ENCODE results near the gene KIF4A.
A peak's percentile ranks its signal among the peaks of the same experiment; 100 is the strongest.

The KIF4A gene

DNA sequence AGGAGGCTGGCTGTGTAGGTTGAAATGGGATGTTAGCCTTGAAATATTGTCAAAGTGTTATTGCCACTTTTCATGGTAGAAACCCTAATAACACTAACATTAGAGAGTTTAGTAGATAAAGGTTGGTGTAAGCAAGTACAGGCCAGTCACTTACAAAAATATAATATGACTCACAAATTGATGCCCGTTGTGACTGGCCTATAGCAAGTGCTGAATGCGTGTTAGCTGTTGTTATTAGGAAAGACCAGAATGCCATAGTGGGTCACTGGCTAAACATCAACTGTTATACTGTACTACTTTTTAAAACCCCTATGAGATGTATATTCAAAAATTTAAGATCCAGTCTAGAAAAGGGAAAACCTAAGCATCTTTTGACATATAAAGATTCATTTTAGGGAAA is 112.8 kb downstream of the KIF4A start:
- no peak for DNase-seq

DNA sequence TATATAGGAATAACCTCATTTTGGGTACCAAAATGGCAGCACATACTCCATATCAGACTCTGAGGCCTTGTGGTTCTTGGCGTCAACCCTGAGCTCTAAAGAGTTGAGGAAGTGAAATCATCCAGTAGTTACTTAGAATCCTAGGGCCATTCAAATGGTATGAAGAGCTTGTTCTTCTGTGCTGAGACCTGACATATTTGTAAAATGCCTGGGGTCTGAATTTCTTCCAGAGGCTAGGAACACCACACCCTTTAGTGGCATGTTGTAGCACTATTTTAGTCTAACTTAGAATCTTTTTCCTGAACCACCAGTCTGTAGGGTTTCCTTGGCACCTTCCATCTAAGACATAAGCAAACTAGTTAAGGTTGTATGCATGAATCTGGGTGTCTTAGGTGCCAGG is 115.1 kb downstream of the KIF4A start:
- no peak for DNase-seq

GRCh38 chrX:70410921-70411320 is 121.0 kb downstream of the KIF4A start:
- DNase-seq, result no peak

- no peak for DNase-seq
Measured at GRCh38 chrX:70411475-70411874, 121.6 kb downstream of the KIF4A start.

- DNase-seq, result no peak
Measured at GRCh38 chrX:70421618-70422017, 131.7 kb downstream of the KIF4A start.

DNA sequence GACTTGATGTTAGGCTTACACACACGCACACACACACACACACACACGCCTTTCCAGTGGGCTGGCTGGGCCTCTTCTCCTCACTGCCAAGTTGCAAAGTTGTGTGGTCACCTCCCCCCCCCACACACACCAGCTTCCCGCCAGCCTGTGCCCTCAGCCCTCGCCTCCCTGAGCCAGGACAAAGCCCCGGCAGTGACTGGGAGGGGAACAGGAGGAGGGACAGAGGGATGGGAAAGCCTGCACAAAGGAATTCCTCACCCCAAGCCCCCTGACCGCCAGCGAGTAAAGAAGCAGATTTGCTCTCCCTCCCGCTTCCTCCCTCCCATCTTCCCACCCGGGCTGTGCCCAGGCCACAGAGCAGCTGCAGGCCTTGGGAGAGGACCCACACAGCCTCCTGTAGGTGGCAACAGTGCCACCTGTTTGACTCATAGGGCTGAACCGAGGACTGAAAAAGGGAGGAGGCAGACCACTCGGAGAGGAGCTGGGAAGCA is 133.0 kb downstream of the KIF4A start, which contains the start of gene GDPD2:
GDPD2 (plus strand) TSS at position 464 of the 491 bp plus-strand sequence. CDS start 1,671 bp downstream, outside the sequence.
- no peak for DNase-seq

DNA sequence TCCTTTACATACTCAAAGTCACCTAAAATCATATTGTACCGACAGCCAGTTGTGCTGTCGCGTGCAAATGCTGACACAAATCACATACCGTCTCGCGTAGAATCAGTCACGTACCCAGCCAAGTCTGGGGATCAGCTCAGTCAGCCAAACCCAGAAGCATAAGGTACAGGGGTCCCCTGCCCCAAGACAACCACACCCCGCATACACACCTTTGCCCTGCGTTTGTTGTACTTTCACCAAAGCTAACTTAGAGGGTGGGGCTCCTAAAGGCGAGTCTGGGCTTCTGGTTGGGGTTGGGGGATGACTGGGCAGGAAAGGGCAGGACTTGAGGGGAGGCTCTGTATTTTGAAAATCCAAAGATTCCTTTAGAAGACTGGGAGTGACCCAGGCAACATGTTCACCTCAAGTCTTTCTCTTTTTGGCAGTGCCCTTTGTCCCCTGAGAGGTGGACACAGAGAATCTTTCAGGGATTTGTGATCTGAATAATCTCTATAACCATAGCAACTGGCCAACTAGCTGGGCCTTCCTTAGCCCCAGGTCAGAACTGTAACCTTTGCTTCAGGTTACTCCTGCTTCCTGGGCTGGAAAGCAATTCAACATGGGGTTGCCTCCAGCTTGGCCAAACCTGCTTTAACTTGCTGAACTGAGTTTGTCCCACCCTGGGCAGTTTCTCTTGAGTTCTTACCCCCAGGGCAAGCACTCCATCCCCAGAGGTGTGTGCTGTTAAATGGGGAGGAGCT is 134.2 kb downstream of the KIF4A start:
- DNase-seq, result no peak

DNA sequence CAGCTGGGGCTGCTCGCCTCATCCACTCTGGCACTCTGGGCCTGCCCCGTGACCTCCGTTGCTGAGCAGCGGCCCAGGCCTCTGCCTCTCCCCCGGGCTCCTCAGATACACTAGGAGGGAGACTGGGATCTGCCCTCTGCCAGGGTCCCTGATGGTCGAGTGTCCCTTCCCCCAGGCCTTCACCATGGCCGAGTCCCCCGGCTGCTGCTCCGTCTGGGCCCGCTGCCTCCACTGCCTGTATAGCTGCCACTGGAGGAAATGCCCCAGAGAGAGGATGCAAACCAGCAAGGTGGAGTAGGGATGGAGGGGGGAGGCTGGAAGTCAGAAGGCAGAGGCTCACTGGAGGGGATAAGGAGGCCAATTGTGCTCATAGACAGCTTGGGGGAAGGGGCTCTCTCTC is 134.9 kb downstream of the KIF4A start:
- DNase-seq, result no peak

- DNase-seq, result no peak
Measured at GRCh38 chrX:70426286-70427278, 136.7 kb downstream of the KIF4A start.

GRCh38 chrX:70427365-70427764 is 137.5 kb downstream of the KIF4A start:
- DNase-seq, result no peak

DNA sequence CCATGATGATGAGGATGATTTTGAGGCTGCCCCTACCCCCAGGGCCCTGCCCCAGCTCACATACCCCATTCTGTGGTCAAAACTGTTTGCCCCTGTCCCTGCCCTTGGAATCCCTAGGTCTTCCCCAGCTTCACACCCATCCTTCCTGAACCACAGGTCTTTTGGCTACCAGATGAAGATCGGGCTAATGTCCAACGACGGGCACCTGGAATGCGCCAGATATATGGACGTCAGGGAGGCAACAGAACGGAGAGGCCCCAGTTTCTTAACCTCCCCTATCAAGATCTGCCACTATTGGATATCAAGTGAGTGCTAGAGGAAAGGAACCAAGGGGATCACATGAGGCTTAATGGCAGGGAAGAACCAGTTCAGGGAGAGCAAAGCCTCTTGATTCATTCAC is 139.9 kb downstream of the KIF4A start:
- no peak for DNase-seq

DNA sequence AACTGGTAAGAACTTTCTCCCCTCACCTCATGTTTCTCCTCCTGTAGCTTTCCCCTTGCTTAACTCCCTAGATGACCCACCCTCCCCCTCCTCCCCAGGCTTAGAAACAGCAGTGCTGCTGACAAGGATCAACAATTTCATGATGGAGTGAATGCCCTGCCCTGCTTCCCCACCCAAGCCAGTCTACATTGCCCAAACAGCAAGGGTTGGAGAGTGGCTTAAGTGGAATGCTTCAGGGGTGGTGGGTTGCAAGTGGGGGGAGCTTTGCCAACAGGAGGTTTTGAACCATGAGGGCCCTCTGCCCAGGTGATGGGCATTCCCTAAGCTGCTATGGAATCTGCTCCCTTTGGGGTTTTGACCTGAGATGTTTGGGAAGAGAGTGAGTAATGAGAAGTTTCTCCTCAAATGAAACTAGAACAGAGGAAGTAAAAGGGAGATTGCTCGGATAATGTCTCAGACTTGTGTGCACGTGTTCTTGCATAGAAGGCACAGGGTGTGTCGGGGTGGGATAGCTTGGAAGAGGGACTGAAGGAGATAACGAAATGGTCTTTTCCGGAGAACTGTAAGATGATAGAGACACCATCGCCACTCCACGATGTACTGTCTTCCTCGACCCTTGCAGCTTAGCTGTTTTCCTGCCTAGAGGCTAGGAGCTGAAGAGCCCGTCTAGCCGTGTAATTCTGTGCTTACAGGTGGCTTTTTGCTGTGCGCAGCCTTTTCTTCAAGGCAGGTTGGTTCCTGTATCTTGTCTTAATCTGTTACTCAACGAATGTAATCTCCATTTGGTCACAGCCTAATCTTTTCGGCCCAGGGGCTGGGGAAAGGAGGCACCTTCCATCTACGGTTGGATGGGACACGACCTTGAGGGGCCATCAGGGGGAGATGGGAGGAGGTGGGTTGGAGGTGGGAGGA is 143.3 kb downstream of the KIF4A start:
- no peak for DNase-seq

- peak; percentile 79 for DNase-seq
Measured at GRCh38 chrX:70433848-70434351, 144.0 kb downstream of the KIF4A start.

GRCh38 chrX:70434352-70434866 is 144.5 kb downstream of the KIF4A start:
- peak; percentile 74 for DNase-seq

DNA sequence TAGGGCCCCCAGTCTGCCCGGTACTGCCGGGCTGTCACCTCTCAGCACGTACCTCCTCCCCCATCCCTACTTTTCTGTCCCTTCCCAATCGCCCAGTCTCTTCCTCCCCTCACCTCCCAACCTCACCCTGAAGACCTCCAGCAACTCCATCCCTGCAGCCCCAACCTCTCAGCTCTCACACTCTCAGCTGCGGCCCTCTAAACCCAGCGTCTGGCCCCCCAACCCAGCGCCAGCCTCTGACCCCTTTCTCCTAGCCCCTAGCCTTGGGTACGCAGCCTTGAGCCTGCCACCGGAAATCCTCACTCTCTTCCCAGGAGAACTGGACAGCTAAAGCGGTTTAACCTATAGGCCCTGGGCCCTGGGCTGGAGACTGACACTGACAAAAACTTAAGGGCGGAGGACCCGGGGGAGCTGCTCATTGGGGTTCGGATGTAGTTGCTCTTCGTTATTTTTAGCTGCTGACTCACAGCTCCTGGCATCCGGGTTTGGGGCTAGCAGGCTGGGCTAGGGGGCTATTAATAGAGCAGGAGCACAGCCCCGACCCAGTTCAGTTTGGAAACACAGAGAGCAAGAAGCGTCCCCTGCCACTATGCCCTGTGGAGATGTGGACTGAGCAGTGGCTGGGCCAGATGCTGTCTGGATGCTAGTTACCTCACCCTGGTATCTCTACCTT is 145.1 kb downstream of the KIF4A start:
- DNase-seq, result peak; percentile 41

DNA sequence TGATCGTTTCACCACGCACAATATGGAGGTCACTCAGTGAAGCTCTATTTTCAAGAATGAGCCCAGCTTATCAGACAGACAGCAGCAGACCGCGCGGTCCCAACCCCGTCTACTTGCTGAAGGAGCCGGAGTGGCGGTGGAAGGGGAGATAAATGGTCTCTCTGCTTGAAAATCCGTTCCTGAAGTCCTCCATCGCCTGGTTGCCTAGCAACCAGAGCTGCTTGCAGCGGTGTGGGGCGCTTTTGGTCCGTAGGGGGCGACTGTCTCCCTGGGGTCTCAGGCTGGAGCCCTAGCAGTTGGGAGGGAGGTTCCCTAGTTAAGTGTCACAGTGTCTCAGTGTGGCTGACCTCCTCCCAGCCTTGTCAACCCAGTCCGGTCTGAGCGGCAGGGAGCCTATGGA is 146.4 kb downstream of the KIF4A start:
- DNase-seq, result no peak

GRCh38 chrX:70437011-70437410 is 147.1 kb downstream of the KIF4A start:
- no peak for DNase-seq

DNA sequence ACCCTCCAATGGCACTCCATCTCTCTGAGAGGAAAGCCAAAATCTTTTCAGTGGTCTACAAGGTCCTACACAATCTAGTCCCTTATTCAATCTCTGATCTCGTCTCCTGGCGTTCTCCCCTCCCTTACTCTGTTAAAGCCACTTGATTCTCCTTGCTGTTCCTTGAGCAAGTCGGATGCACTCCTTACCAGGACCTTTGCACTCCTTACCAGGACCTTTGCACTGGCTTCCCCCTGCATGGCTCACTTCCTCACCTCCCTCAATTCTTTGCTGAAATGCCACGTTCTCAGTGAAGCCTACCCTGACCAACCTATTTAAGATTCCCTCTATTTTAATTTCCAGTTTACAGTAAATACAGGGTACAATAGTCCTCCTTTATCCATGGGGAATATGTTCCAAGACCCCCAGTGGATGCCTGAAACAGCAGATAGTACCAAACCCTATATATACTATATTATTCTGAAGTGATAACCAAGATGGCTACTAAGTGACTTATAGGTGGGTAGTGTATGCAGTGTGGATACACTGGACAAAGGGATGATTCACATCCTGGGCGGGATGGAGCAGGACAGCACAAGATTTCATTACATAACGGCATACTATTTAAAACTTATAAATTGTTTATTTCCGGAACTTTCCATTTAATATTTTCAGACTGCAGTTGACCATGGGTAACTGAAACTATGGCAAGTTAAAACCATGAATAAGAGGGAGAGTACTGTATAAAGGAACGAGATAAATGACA is 148.2 kb downstream of the KIF4A start:
- no peak for DNase-seq

DNA sequence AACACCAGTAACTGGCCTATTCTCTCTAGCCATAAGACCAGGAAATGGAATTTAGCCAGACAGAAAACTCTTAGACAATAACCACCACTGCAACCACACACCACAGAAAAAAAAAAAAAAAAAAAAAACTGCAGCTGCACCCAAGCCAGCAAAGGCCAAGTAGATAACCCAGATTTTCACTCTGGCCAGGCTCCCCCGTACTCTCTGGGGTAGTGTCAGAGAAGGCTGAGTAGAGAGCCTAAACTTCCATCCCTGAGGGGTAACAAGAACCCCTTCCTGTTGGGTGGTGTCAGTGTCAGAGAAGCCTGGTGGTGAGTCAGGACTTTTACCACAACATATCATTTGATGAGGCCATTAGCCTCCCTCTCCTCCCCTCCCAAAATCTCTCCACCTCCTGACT is 149.1 kb downstream of the KIF4A start:
- no peak for DNase-seq

DNA sequence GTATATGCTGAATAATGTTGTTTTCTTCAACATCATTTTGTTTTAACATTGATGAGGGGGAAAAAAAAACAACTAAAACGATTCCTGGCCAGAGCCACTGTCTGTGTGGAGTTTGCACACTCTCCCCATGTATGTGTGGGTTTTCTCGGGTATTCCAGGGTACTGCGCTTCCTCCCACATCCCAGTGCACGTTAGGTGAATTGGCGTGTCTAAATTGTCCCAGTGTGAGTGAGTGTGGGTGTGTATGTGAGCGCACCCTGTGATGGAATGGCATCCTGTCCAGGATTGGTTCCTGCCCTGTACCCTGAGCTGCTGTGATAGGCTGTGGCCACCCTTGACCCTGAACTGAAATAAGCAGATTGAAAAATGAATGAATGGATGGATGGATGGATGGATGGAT is 152.3 kb downstream of the KIF4A start:
- DNase-seq, result no peak

All from CD4-positive, alpha-beta T cell treated with Interleukin-15 for 1 hour (primary cell).